Prostate gland (tissue), 2 donors: ENCODE data around the gene TEX2. TPM values are rescaled to one million over a fixed set of nuclear protein-coding genes. Genes with fewer than 3 reads are reported as not detected.
"Not testable (repeated sequence)": the region's sequence is repeated elsewhere in the genome, so short reads cannot be mapped to it uniquely, and the experiment has no call there.

Experiments
- DNase-seq: peaks from one replicate; pipeline ENCODE4 v3.0.0-alpha.2; 2019; ENCODE audit warnings: low spot score
- H3K27ac ChIP-seq, 2 donors: fragments of 200-600 bp; sonication (generic); 2 replicates each; pipeline ENCODE4 v1.5.1; 2017 to 2019
- H3K27me3 ChIP-seq: fragments of 200-600 bp; sonication (generic); replicated peaks from 2 replicates; pipeline ENCODE4 v1.5.1; 2019; ENCODE audit not compliant: insufficient read depth
- H3K36me3 ChIP-seq, 2 donors: fragments of 200-600 bp; sonication (generic); 1 replicate in 1 of 2; 2 replicates in 1 of 2; pipeline versions ENCODE4 v1.5.1 to v1.8.1; 2017 to 2019
- H3K4me1 ChIP-seq: fragments of 200-600 bp; sonication (generic); replicated peaks from 2 replicates; pipeline ENCODE4 v1.5.1; 2019
- H3K4me3 ChIP-seq, 2 donors: fragments of 200-600 bp; sonication (generic); 2 replicates each; pipeline ENCODE4 v1.5.1; 2017 to 2019
- H3K9me3 ChIP-seq: fragments of 200-600 bp; sonication (generic); 2 replicates; pipeline ENCODE4 v1.5.1; 2017
- POLR2A ChIP-seq: fragments of 450-650 bp; IDR thresholded peaks from one replicate; pipeline ENCODE4 v1.6.1; 2016; ENCODE audit warnings: antibody characterized with exemption, mild to moderate bottlenecking
- POLR2AphosphoS5 ChIP-seq: sonication (generic); formaldehyde crosslinking; IDR thresholded peaks from one replicate; pipeline ENCODE4 v1.6.1; 2017; ENCODE audit warnings: antibody characterized with exemption
- WGBS: methylation state at CpG from one replicate; pipeline ENCODE4 v1.1.5; 2018; 5-methylcytosine and 5-hydroxymethylcytosine counted together
- intact Hi-C: fragments of 100-400 bp; cut with DNase I; formaldehyde crosslinking; loops from one replicate; pipeline ENCODE4 v1.14.2; 2022
- total RNA-seq, 2 donors: library from RNA; depleted of rRNA; stranded (reverse); fragments of >200 nt; gene quantifications; one replicate each; pipeline ENCODE4 v1.1.0, GENCODE V29; 2016
- TF ChIP-seq, protein P1 (sequence below), 4 experiments: fragments of 200-600 bp in 2 of 4; fragments of 450-650 bp in 2 of 4; sonication (generic) in 2 of 4; IDR thresholded peaks; 1 replicate in 3 of 4; 2 replicates in 1 of 4; pipeline ENCODE4 v1.5.1; 2016 to 2019; ENCODE audit warnings: antibody characterized with exemption in 4 of 4, mild to moderate bottlenecking in 2 of 4, moderate library complexity in 2 of 4

Gene TEX2
- total RNA-seq, 2 donors from 2014 or later: 31.3 to 43.8 TPM

DNA sequence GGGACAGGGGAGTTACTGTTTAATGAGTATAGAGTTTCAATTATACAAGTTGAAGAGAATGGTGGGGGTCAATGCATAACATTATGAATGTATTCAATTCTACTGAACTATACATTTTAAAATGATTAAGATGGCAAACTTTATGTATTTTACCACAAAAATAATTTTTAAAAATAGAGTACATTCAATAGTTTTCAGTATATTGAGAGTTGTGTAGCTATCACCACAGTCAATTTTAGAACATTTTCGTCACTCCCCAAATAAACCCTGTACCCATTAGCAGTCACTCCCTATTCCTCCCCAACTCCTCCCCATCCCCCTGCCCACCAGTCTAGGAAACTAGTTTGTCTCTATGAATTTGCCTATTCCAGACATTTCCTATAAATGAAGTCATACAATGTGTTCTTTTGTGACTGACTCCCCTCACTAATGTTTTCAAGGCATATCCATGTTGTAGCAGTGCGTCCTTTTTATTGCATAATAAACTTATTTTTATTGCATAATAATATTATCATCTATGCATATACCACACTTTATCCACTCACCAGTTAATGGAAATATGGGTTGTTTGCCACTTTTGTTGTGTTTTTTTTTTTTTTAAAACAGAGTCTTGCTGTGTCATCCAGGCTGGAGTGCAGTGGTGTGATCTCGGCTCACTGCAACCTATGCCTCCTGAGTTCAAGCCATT lies 80.6 kb downstream of the TEX2 start:
- H3K4me1 ChIP-seq: no peaks in the 10 kb centered on the region
- no peaks in the 10 kb centered on the region for H3K27me3 ChIP-seq
- H3K4me3 ChIP-seq: no peak overlapping the region
- 80% methylated on average over 3 of the region's 3 CpGs for WGBS
- no peaks in the 10 kb centered on the region for H3K36me3 ChIP-seq
- TF ChIP-seq POLR2AphosphoS5 (no peak), POLR2A (no peak)
- H3K9me3 ChIP-seq: no peaks in the 10 kb centered on the region
- no peak overlapping the region for H3K27ac ChIP-seq
- no peak for DNase-seq
- intact Hi-C loops: no loop called here

DNA sequence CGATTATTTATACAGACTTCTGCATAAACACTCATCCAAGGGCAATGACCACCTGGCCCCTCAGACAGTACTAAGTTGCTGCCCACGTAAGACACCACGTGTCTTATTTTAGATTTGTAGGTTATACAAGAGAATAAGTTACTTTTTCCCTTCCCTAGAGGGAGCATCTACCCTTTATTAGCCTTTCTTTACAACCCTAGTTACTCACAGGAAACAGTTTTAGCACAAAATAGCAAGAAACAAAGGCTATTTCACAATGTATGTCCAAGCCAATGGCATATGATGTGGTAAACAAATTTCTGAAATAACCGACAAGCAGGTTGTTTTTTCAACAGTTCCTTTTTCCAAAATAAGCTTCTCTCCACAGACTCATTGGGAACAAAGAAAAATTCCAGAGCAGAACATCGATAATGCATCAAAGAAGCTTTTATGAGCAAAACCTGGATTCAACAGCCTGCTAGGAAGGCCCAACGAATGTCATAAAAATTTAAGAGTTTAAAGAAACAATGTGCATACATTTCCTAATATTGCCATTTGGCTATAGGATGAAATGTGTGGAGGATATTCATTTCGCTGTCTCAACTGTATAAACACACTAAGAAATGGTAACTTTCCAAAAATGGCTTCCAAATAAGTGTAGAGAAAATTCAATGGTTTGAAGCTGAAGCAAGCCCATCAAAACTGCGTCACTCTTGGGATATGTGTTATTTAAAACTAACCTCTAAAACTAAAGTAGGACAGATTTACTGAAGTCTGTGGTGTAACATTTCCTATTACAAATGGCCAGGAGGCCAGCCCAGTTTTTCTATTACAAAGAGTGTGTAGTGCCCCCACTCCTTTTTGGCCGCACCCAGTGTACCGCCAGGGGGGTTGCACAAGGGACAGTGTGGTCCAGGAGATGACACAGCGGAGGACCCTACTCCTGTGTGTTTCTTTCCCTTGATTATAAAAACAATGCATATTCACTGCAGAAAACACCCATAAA lies 82.7 kb downstream of the TEX2 start:
- intact Hi-C loops: no loop called here
- no peak overlapping the region for H3K4me3 ChIP-seq
- H3K9me3 ChIP-seq: no peaks in the 10 kb centered on the region
- no peak for DNase-seq
- no peaks in the 10 kb centered on the region for H3K27me3 ChIP-seq
- TF ChIP-seq, protein P1, sequence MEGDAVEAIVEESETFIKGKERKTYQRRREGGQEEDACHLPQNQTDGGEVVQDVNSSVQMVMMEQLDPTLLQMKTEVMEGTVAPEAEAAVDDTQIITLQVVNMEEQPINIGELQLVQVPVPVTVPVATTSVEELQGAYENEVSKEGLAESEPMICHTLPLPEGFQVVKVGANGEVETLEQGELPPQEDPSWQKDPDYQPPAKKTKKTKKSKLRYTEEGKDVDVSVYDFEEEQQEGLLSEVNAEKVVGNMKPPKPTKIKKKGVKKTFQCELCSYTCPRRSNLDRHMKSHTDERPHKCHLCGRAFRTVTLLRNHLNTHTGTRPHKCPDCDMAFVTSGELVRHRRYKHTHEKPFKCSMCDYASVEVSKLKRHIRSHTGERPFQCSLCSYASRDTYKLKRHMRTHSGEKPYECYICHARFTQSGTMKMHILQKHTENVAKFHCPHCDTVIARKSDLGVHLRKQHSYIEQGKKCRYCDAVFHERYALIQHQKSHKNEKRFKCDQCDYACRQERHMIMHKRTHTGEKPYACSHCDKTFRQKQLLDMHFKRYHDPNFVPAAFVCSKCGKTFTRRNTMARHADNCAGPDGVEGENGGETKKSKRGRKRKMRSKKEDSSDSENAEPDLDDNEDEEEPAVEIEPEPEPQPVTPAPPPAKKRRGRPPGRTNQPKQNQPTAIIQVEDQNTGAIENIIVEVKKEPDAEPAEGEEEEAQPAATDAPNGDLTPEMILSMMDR (IDR thresholded peaks at IDR 0.05): peak in 1 of 4 experiments; percentile 10
- TF ChIP-seq POLR2AphosphoS5: no peak
- H3K4me1 ChIP-seq: no peaks in the 10 kb centered on the region
- H3K27ac ChIP-seq: no peak overlapping the region
- 24% methylated on average over 11 of the region's 11 CpGs for WGBS
- no peaks in the 10 kb centered on the region for H3K36me3 ChIP-seq

DNA sequence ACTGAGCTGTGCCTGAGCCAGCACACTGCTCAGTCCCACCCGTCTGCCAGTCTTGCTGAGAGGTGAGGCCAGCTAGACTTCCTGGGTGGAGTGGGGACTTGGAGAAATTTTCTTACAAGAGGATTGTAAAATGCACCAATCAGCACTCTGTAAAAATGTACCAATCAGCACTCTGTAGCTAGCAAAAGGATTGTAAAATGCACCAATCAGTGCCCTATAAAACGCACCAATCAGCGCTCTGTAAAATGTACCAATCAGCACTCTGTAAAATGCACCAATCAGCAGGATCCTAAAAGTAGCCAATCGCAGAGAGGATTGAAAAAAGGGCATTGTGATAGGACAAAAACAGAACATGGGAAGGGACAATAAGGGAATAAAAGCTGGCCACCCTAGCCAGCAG lies 84.0 kb downstream of the TEX2 start:
- WGBS: 48% methylated on average over 4 of the region's 4 CpGs
- H3K27ac ChIP-seq, H3K4me1 ChIP-seq, H3K27me3 ChIP-seq, DNase-seq, H3K4me3 ChIP-seq, intact Hi-C loops, H3K9me3 ChIP-seq, H3K36me3 ChIP-seq: not testable (repeated sequence)

DNA sequence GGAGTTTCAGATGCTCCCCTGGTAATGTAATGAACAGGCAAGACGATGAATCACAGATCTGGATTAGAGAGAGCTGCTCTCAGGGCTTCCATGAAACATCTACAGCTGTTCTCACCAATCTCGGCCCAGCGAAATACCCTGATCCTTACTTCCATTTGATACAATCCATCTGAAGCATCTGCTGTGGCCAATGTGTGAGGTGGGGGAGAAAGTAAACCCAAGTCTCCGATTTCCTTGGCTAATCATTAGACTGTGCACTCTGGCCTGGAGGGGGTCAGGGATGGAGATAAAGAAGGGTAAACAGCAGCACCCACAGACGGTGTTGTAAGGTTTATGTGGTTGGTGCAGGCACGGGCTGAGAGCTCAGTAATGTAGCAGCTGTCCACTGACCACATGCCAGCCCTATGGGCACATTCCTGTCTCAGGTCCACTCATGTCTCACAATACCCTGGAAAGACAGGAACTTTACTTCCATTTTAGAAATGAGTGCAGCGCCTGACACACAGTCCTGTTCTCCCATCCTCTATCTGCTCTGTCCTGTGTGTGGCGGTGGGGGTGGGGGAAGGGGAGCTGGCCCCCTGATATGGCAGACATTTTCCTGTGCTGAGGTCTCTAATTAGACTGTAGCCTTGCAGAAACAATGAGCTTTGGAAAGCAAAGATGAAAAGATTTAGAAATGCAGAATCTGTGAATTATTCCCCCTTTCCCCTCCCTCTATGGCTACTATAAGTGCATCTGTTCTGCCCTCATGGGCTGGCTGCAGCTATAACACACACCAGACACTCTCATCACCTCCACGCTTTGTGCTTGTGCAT lies 84.8 kb downstream of the TEX2 start:
- TF ChIP-seq POLR2AphosphoS5: no peak
- TF ChIP-seq, protein P1 (IDR thresholded peaks at IDR 0.05): no peak
- TF ChIP-seq POLR2A: no peak
- Histone ChIP-seq H3K4me1 (no peaks in the 10 kb centered on the region), H3K27me3 (no peaks in the 10 kb centered on the region), H3K36me3 (no peaks in the 10 kb centered on the region), H3K4me3 (no peak overlapping the region), H3K27ac (no peak overlapping the region), H3K9me3 (no peaks in the 10 kb centered on the region)
- 74% methylated on average over 9 of the region's 9 CpGs for WGBS
- DNase-seq: no peak
- intact Hi-C loops: no loop called here

DNA sequence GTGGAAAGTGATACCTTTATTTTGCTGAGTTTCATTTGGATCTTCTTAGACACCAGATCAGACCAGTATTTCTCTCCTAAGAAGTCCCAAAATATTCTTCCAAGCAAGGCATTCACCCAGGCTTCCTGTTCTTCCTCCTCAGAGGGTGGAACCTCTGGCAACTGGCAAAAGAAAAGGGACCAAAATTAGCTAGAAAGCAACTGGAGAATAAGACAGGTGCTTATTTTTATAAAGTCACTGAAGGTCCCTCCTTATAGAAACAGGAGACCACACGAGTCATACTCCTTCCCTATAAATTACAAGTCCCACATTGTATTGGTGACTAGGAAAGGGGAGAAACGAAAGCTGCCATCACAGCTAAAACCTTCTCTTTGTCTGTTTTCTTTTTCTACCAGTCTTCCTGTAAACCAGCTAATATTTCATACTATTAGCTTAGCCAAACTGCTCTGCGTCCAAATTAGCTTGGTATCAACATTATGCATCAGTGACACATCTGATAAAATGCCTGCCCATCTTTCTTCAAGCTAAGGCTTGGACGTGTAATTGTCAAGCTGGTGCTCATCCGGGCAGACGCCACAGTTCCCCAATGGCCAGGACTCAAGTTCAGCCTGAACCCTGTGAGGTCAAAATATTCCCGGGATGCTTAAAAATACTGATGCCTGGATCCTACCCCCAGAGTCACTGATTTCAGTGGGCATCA lies 85.6 kb downstream of the TEX2 start:
- Histone ChIP-seq H3K36me3 (no peaks in the 10 kb centered on the region), H3K4me1 (no peaks in the 10 kb centered on the region), H3K27me3 (no peaks in the 10 kb centered on the region), H3K27ac (no peak overlapping the region), H3K9me3 (no peaks in the 10 kb centered on the region), H3K4me3 (no peak overlapping the region)
- no peak for DNase-seq
- intact Hi-C loops: no loop called here
- WGBS: 79% methylated on average over 7 of the region's 7 CpGs
- TF ChIP-seq, protein P1 (IDR thresholded peaks at IDR 0.05): no peak
- no peak for TF ChIP-seq POLR2A
- TF ChIP-seq POLR2AphosphoS5: no peak
